ENCODE measurements around the gene RALGPS1.

RALGPS1 gene

GRCh38 chr9:127205952-127206351 is 291.4 kb downstream of the RALGPS1 start:
- DNase-seq (ENCODE audit: low read depth) = no peak

GRCh38 chr9:127206666-127207065 is 292.1 kb downstream of the RALGPS1 start:
- no peak for DNase-seq (ENCODE audit: low read depth)

- no peak for DNase-seq (ENCODE audit: low read depth)
These were observed 293.3 kb downstream of the RALGPS1 start for GRCh38 chr9:127207734-127208410.

DNA sequence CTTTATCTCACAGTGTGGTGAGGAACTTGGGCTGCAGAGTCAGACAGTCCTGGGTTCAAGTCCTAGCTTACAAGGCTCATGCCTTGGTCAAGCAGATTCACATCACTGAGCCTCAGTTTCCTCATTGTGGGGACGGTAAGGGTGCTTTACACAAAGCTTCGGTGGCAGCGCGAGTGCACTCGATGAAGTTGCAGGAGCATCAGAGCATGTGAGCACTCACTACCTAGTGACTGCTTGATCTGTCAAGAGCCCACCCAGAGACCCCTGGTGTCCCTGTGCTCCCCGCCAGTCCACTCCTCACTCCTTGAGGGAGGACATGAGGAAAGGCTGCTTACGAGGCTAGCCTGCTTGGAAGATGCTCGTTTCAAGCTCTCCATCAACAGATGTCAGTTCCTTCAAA is 293.8 kb downstream of the RALGPS1 start:
- no peak for DNase-seq (ENCODE audit: low read depth)

- DNase-seq (ENCODE audit: low read depth) = no peak
These were observed 294.6 kb downstream of the RALGPS1 start for GRCh38 chr9:127209220-127209619.

DNA sequence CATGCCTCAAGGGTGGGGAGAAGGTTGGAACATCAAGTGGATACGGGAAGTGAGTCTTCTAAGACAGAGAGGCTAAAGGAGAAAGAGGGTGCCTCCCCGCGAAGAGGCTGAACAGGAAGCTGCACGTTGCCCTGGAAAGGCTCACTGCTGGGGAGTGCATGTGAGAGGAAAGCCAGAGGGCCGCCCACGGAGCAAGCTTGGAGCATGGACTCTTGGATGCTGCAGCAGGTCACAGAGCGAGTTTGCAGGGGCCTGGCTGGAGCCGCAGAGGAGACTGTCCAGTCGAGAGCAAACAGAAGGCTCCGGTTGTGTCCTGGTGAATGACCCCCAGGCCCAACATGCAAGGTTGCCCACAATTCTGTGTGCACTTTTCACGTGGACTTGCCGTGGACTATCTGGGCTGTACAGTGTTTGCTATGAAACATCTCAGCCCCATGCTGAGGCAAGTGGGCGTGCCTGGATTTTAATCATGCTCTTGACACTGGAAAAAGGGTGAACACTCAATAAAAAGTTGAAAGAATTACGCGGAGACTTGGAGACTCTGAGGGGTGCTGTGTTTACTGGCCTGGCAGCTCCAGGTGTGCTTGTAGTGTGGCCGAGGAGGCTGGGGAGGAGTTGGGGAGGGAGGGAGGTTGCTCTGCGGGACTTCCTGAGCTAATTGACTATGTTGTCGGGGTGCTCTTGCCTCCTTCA is 295.5 kb downstream of the RALGPS1 start:
- DNase-seq (ENCODE audit: low read depth) = no peak

GRCh38 chr9:127210851-127211730 is 296.5 kb downstream of the RALGPS1 start:
- DNase-seq (ENCODE audit: low read depth) = no peak

- DNase-seq (ENCODE audit: low read depth) = no peak
These were observed 297.4 kb downstream of the RALGPS1 start for GRCh38 chr9:127211983-127212382.

- DNase-seq (ENCODE audit: low read depth) = no peak
These were observed 297.9 kb downstream of the RALGPS1 start for GRCh38 chr9:127212453-127212852.

- no peak for DNase-seq (ENCODE audit: low read depth)
These were observed 299.3 kb downstream of the RALGPS1 start for GRCh38 chr9:127213859-127214258.

- peak; percentile 60 for DNase-seq (ENCODE audit: low read depth)
These were observed 300.1 kb downstream of the RALGPS1 start for GRCh38 chr9:127214421-127215267.

DNA sequence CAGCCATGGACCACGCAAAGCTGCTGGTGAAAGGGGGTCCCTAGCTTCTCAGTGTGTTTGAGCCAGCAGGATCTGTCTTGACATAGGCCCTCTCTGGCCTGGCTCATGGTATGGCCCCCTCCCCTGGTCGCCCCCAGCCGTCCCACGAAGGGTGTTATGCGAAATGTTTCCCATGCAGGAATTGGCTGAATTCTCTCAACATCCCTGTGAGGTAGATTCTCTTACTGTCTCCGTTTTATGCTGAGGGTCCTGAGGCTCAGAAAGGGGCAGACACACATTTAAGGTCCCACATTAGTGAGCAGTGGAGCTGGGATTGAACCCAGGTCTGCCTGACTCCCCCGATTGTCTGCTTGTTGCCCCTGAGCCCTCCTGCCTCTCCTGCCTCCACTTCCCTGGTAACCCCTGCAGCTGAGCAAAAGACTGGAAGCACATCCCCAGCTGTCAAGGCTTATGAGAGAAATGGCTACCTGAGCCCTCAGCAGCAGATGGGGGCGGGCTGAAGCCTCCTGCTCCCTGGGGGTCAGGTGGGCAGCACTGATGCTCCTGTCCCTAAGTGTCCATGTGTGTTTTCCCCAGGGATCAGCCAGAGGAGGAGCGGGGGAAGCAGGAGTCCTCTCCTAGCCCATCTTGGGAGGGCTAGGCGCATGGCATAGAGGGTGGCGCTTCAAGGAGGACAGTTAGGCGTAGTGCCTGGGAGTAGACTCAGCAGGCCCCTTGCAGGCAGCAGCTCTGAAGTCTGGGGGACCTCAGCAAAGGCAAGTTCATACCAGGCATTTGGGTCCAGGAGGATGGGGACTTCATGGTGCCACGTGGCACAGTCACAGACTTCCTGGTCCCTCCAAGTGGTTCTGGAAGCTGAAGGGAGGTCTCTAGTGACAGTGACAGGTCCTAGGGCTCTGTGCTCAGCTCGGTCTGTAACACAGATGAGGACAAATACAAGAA is 301.0 kb downstream of the RALGPS1 start:
- DNase-seq (ENCODE audit: low read depth) = no peak

GRCh38 chr9:127216210-127216887 is 301.8 kb downstream of the RALGPS1 start:
- DNase-seq (ENCODE audit: low read depth) = no peak

- no peak for DNase-seq (ENCODE audit: low read depth)
These were observed 302.3 kb downstream of the RALGPS1 start for GRCh38 chr9:127216888-127217217.

DNA sequence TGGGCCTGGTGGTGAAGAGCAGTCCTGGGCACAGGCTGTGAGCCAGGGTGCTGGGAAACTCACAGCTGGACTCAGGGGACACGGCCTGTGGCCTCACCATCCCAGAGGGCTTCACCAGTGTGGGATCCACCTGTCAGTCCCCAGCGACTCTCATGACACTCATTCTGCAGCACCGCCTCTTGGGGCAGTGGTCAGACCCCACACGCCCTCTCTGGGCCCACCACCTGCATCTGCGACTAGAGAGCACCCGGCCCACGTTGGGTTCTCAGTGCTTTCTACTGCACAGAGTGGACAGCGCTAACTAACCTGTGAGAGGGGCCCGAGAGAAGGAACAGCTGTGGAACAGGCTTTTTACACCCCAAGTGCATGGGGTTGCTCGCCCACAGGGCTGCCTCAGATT is 304.2 kb downstream of the RALGPS1 start:
- no peak for DNase-seq (ENCODE audit: low read depth)

DNA sequence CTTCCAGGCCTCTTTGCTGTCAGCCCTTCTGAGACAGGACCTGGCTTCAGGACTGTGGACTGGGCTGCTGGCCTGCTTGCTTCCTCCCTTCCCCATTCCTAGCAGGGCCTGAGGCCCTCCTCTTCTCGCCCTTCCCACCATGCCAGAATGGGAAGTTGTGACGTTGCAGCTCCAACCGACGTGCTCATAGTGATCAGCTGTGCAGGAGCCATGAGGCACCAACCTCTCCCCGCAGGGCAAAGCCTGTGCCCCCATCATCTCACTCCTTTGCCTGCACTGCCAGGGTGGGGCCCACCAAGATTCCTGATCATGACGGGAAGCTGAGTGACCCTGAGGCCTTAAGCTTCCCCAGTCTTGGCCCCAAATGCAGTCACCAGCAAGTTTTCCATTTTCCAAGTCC is 304.9 kb downstream of the RALGPS1 start:
- no peak for DNase-seq (ENCODE audit: low read depth)

- no peak for DNase-seq (ENCODE audit: low read depth)
These were observed 307.1 kb downstream of the RALGPS1 start for GRCh38 chr9:127221695-127222094.

GRCh38 chr9:127222388-127223095 is 308.0 kb downstream of the RALGPS1 start:
- no peak for DNase-seq (ENCODE audit: low read depth)

GRCh38 chr9:127223266-127223665 is 308.7 kb downstream of the RALGPS1 start:
- DNase-seq (ENCODE audit: low read depth) = no peak

- DNase-seq (ENCODE audit: low read depth) = no peak
These were observed 309.2 kb downstream of the RALGPS1 start for GRCh38 chr9:127223810-127224177.

Data from stromal cell of bone marrow (primary cell).